AG10803 (cell line): ENCODE measurements around the gene PLA2G4D.

ENCODE experiments used
- DNase-seq: peaks from one replicate; pipeline ENCODE4 v3.0.0; 2010; ENCODE audit warnings: low read depth
- H3K4me3 ChIP-seq: 2 replicates; pipeline ENCODE4 v1.5.1; 2011; ENCODE audit warnings: mild to moderate bottlenecking, low read length, control low read depth
- TF ChIP-seq, protein P1 (sequence below): conservative IDR thresholded peaks from 2 replicates; pipeline ENCODE4 v1.5.1; 2011; ENCODE audit warnings: mild to moderate bottlenecking, low read length, control low read depth, inconsistent platforms

Gene PLA2G4D

DNA sequence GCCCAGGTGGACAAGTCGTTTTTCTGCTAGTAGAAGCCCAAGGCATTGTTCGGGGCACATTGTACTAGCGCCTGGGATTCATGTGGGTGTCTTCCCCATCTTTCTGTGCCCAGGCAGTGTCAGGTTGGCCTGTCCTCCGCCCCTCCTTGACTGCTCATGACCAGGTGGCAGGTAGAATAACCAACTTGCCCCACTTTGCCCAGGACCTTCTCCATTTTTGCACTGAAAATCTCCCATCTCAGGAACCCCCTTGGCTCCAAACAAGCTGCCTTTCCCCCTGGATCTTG, 33.9 kb downstream of the PLA2G4D start:
- DNase-seq = no peak
- H3K4me3 ChIP-seq = no peak overlapping the region
- TF ChIP-seq, protein P1, sequence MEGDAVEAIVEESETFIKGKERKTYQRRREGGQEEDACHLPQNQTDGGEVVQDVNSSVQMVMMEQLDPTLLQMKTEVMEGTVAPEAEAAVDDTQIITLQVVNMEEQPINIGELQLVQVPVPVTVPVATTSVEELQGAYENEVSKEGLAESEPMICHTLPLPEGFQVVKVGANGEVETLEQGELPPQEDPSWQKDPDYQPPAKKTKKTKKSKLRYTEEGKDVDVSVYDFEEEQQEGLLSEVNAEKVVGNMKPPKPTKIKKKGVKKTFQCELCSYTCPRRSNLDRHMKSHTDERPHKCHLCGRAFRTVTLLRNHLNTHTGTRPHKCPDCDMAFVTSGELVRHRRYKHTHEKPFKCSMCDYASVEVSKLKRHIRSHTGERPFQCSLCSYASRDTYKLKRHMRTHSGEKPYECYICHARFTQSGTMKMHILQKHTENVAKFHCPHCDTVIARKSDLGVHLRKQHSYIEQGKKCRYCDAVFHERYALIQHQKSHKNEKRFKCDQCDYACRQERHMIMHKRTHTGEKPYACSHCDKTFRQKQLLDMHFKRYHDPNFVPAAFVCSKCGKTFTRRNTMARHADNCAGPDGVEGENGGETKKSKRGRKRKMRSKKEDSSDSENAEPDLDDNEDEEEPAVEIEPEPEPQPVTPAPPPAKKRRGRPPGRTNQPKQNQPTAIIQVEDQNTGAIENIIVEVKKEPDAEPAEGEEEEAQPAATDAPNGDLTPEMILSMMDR = no peak

DNA sequence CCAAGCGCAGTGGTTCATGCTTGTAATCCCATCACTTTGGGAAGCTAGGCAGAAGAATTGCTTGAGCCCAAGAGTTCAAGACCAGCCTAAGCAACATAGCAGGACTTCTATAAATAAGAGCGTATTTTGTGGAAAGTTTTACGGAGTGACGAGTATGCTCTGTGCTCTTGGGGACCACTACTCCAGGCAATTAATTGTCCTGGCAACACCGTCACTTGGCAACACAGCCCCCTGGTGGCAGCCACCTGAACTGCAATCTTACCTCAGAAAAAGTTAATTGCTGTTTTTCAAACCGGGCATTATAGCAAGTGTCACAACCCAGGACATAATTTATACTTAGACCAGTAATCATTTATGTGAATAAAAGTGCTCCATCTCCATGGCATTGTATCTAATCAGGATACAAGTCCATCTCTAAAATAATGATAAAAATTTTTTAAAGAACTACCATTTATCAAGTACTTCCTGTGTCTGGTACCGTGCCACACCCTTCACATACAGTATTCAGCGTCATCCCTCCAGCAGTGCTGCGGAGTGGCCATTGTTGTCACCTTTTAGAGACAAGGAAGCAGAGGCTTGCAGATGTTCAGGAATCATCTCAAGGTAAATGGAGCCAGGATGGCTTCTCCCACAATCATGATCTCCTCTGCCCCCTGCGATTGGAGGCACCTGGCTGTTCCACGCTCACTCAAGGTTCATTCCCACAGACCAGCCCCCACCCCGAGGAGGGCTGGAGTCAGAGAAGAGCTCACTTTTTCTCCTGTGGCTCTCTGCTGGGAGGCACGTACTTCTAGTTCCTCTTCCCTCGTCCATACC, 34.5 kb downstream of the PLA2G4D start:
- DNase-seq = peak; percentile 19
- H3K4me3 ChIP-seq = no peak overlapping the region
- TF ChIP-seq, protein P1 = peak; percentile 87

DNA sequence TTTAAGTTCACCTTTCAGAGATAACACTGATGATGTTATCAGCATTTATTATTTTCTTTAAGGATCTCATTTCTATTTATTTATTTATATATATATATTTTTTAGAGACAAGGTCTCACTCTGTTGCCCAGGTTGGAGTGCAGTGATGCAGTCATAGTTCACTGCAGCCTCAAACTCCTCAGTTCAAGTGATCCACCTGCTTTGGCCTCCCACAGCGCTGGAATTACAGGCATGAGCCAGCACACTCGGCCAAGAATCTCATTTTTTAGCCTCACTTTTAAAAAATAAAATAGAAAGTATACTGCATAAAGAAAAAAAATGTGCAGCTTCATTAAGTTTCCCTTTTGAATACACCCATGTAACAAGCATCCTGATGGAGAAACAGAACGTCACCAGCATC, 35.6 kb downstream of the PLA2G4D start:
- no peak for DNase-seq
- TF ChIP-seq, protein P1 = no peak
- no peak overlapping the region for H3K4me3 ChIP-seq

DNA sequence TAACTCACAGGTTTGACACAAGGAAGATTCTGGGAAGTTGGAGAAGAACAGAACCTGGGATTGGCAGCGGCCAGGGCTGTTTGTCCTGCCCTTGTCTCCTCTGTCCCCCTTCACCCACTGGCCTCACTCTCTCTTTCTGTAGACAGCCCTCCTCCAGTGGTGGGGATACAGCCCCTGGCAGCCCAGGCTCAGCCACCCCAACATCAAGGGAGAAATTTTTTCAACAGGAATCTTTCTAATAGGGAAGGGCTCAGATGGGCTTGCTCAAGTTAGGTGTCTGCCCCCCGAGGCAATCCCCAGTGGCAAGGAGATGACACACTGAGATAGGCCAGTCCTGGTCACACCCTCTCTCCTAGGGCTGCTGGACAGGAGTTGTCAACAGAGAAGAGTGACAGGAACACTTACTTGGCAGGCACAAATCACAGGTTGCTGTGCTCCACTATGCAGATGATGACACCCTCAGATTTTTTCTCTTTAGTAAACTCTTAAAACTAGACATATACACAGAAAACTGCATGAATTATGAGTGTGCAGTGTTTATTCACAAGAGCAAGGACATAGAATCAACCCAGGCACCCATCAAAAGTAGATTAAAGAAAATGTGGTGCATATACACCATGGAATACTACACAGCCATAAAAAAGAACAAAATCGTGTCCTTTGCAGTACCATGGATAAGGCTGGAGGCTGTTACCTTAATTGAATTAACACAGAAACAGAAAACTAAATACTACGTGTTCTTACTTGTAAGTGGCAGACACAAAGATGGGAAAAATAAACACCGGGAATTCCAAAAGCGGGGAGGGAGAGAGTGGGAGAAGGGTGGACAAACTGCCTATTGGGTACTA, 36.3 kb downstream of the PLA2G4D start:
- TF ChIP-seq, protein P1 = no peak
- H3K4me3 ChIP-seq = no peak overlapping the region
- DNase-seq = no peak

DNA sequence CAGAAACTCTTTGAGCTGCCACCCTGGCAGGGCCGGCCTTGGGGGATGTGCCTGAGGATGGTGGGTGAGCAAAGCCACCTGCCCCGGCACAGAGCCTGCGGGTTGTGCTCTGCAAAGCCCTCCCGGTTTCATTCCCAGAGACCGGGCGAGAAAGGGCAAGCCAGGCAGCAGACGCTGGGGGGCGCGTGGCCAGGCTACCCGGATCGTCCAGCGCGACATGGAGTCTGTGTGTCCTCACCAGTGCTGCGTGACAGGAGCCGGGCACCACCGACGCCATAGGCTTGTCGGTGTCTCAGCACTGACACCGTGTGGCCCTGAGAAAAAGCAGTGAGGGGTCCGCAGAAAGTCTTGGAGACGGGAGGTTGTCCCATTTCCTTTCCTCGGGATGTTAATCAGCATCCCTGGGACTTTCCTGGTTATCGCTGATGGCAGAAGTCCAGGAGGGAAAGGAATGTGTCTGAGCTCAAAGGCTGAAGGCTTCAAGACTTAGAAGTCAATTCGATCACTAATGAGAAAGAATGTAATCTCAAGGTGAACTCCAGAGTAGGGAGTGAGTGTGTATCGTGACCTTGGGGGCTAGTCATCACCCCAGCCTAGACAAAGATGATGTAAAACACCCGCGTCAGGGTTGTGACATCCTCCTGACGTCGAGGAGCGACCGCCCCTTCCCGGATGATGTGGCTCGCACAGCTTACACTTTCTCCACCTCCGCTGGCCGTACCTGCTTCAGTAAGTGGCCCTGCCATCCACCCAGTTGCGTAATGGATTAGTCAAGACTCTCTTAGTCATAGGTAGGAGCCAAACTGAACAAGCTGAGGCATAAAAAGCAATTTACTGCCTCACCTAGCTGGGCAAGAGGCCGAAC, 37.2 kb downstream of the PLA2G4D start:
- peak; percentile 56 for DNase-seq
- peak overlapping the region; percentile 35 for H3K4me3 ChIP-seq
- TF ChIP-seq, protein P1 = peak; percentile 58

DNA sequence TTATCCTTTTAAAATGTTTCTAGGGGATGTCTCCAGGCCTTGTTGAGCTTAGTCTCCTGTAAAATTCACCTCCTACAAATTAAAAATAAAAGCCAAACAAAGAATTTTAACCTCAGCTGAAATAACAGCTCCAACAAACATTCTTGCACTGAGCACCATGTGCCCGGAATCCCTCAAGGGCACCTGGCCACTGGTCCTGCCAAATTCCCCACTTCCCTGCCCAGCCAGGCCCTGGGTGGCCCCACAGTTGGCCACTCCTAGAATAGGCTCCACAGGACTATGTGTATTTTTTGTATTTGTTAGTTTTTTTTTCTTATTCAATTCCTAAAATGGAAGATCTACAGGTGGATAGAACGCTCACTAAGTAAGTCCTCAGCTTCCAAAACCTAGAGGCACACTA, 40.4 kb downstream of the PLA2G4D start:
- no peak for DNase-seq
- no peak overlapping the region for H3K4me3 ChIP-seq
- TF ChIP-seq, protein P1 = no peak
